Activated T-cell treated with anti-CD3 and anti-CD28 coated beads for 1 hour (primary cell): ENCODE results near the gene ADCY6.
"Not testable (repeated sequence)": the region's sequence is repeated elsewhere in the genome, so short reads cannot be mapped to it uniquely, and the experiment has no call there.

ENCODE experiments used
- DNase-seq: peaks from one replicate; pipeline ENCODE4 v3.0.0-alpha.2; 2020; ENCODE audit warnings: low read depth

Gene ADCY6

GRCh38 chr12:48750769-48751356 lies 38.0 kb downstream of the ADCY6 start:
- DNase-seq = no peak

- DNase-seq = no peak
Measured at GRCh38 chr12:48750215-48750614, 38.7 kb downstream of the ADCY6 start.

GRCh38 chr12:48744251-48745008 lies 44.5 kb downstream of the ADCY6 start:
- no peak for DNase-seq

- no peak for DNase-seq
Measured at GRCh38 chr12:48739618-48740269, 49.1 kb downstream of the ADCY6 start.

- DNase-seq = no peak
Measured at GRCh38 chr12:48736456-48736855, 52.4 kb downstream of the ADCY6 start.

- no peak for DNase-seq
Measured at GRCh38 chr12:48728807-48729206, 60.1 kb downstream of the ADCY6 start.

GRCh38 chr12:48720737-48721136 lies 68.2 kb downstream of the ADCY6 start:
- not testable (repeated sequence) for DNase-seq

GRCh38 chr12:48720171-48720570 lies 68.7 kb downstream of the ADCY6 start:
- not testable (repeated sequence) for DNase-seq

- not testable (repeated sequence) for DNase-seq
Measured at GRCh38 chr12:48719002-48719401, 69.9 kb downstream of the ADCY6 start.

GRCh38 chr12:48717252-48717695 lies 71.6 kb downstream of the ADCY6 start:
- no peak for DNase-seq

- peak; percentile 94 for DNase-seq
Measured at GRCh38 chr12:48716493-48717251, 72.2 kb downstream of the ADCY6 start, which contains the start of gene CCNT1. Gene CCNT1 (minus strand): TSS chr12:48716707. CDS start chr12:48716675, 32 bp downstream.
